RWPE1 (cell line): ENCODE results near the gene ANGPTL7.
A peak's percentile ranks its signal among the peaks of the same experiment; 100 is the strongest.
"Not testable (repeated sequence)": the region's sequence is repeated elsewhere in the genome, so short reads cannot be mapped to it uniquely, and the experiment has no call there.

Source experiments
- CTCF ChIA-PET: fragments of 350-600 bp; sonication (Branson Sonifier 250); formaldehyde crosslinking; extraction: SDS; loops from one replicate; lab custom pipeline; 2021; lab: Yijun Ruan, JAX
- POLR2A ChIA-PET: fragments of 400-600 bp; formaldehyde crosslinking; extraction: SDS; loops from one replicate; lab custom pipeline; 2020; ENCODE audit warnings: antibody characterized with exemption; ENCODE audit not compliant: low non-redundant PET; lab: Yijun Ruan, JAX
- DNase-seq: peaks from one replicate; pipeline ENCODE4 v3.0.0; 2012; ENCODE audit warnings: low spot score
- H3K27ac ChIP-seq: fragments of 450-650 bp; 2 replicates; pipeline ENCODE4 v1.5.1; 2017
- CTCF ChIP-seq: fragments of 450-650 bp; conservative IDR thresholded peaks from 2 replicates; pipeline ENCODE4 v1.5.1; 2017; ENCODE audit warnings: low read depth, mild to moderate bottlenecking

Gene ANGPTL7

GRCh38 chr1:11175461-11175860 lies 13.7 kb upstream of the ANGPTL7 start:
- POLR2A ChIA-PET: no interaction called here
- DNase-seq: no peak
- H3K27ac ChIP-seq: no peak overlapping the region
- CTCF ChIA-PET: no interaction called here
- no peak for TF ChIP-seq CTCF

GRCh38 chr1:11176081-11176706 lies 13.0 kb upstream of the ANGPTL7 start:
- TF ChIP-seq CTCF: no peak
- no peak for DNase-seq
- ChIA-PET POLR2A (no interaction called here), CTCF (no interaction called here)
- H3K27ac ChIP-seq: no peak overlapping the region

GRCh38 chr1:11178021-11179015 lies 10.8 kb upstream of the ANGPTL7 start:
- TF ChIP-seq CTCF: no peak
- ChIA-PET POLR2A (interaction anchor here (1.4 kb wide), 1 partner anchor 79 kb away, joined by 3 read pairs; the partner anchor contains the start of gene EXOSC10), CTCF (interaction anchor here (1.0 kb wide), 1 partner anchor 20 kb away, joined by 3 read pairs; no protein-coding TSS in a partner anchor)
- H3K27ac ChIP-seq: peak overlapping the region; percentile 70
- DNase-seq: no peak

- no peak overlapping the region for H3K27ac ChIP-seq
- ChIA-PET POLR2A (interaction anchor here (1.4 kb wide), 1 partner anchor 80 kb away, joined by 3 read pairs; the partner anchor contains the start of gene EXOSC10), CTCF (interaction anchor here (0.6 kb wide), 1 partner anchor 7 kb away, joined by 3 read pairs; no protein-coding TSS in a partner anchor)
- DNase-seq: no peak
- no peak for TF ChIP-seq CTCF
Observed at GRCh38 chr1:11179125-11179524, 10.0 kb upstream of the ANGPTL7 start.

- POLR2A ChIA-PET: not testable (repeated sequence)
Observed at GRCh38 chr1:11179749-11180148, 9.4 kb upstream of the ANGPTL7 start.

GRCh38 chr1:11180342-11180744 lies 8.8 kb upstream of the ANGPTL7 start:
- DNase-seq: no peak
- peak overlapping the region; percentile 62 for H3K27ac ChIP-seq
- POLR2A ChIA-PET: no interaction called here
- no peak for TF ChIP-seq CTCF
- CTCF ChIA-PET: interaction anchor here (0.6 kb wide), 1 partner anchor 1055 kb away, joined by 4 read pairs; no protein-coding TSS in a partner anchor

More at GRCh38 chr1:11179749-11180148, 9.4 kb upstream of the ANGPTL7 start:
- CTCF ChIA-PET: interaction anchor here (0.6 kb wide), 2 partner anchors 8 to 1616 kb away, joined by 3 read pairs; no protein-coding TSS in a partner anchor
- peak overlapping the region; percentile 62 for H3K27ac ChIP-seq
- DNase-seq: not testable (repeated sequence)
